Glutamatergic neuron (in vitro differentiated cells): ENCODE data around the gene CTTNBP2. TPM values are rescaled to one million over a fixed set of nuclear protein-coding genes. Genes with fewer than 3 reads are reported as not detected.

Source experiments
- DNase-seq: peaks from one replicate; pipeline ENCODE4 v3.0.0; 2022
- H3K27ac Mint-ChIP-seq: one replicate; pipeline ENCODE4 v1.8.0; 2020; ENCODE audit warnings: mild to moderate bottlenecking, mixed read lengths, inconsistent platforms; ENCODE audit not compliant: unreplicated experiment
- H3K27me3 Mint-ChIP-seq: one replicate; pipeline ENCODE4 v1.8.0; 2020; ENCODE audit warnings: mild to moderate bottlenecking, moderate library complexity, mixed read lengths, inconsistent platforms; ENCODE audit not compliant: unreplicated experiment
- H3K36me3 Mint-ChIP-seq: one replicate; pipeline ENCODE4 v1.8.0; 2020; ENCODE audit warnings: mild to moderate bottlenecking, mixed read lengths, inconsistent platforms; ENCODE audit not compliant: unreplicated experiment
- H3K4me1 Mint-ChIP-seq: one replicate; pipeline ENCODE4 v1.8.0; 2020; ENCODE audit warnings: mild to moderate bottlenecking, low read depth, mixed read lengths, inconsistent platforms; ENCODE audit not compliant: unreplicated experiment
- H3K4me3 Mint-ChIP-seq: one replicate; pipeline ENCODE4 v1.8.0; 2020; ENCODE audit warnings: mild to moderate bottlenecking, mixed read lengths, inconsistent platforms; ENCODE audit not compliant: unreplicated experiment
- H3K9me3 Mint-ChIP-seq: one replicate; pipeline ENCODE4 v1.8.0; 2020; ENCODE audit warnings: mild to moderate bottlenecking, moderate library complexity, mixed read lengths, inconsistent platforms; ENCODE audit not compliant: unreplicated experiment
- CTCF ChIP-seq: fragments of 200-600 bp; sonication (generic); IDR thresholded peaks from one replicate; pipeline ENCODE4 v1.5.0; 2021; ENCODE audit not compliant: partially characterized antibody, unreplicated experiment
- total RNA-seq: library from RNA; stranded (reverse); fragmentation: NEBNext Ultra II Directional; extraction: Animal tissue kit (Norgen Biotek cat#: 25700); gene quantifications from one replicate; pipeline ENCODE4 v1.2.1, GENCODE V29; 2021; ENCODE audit not compliant: unreplicated experiment

The CTTNBP2 gene
- total RNA-seq, 1 donor from 2014 or later: 22.2 TPM

- no peak for TF ChIP-seq CTCF
- Mint-ChIP-seq H3K27ac (no peak overlapping the region), H3K4me3 (no peak overlapping the region), H3K4me1 (no peaks in the 10 kb centered on the region), H3K27me3 (peaks cover 2% of the 10 kb centered on the region), H3K36me3 (no peaks in the 10 kb centered on the region), H3K9me3 (no peaks in the 10 kb centered on the region)
- DNase-seq: no peak
Observed at GRCh38 chr7:117771756-117772155, 101.5 kb downstream of the CTTNBP2 start.

- Mint-ChIP-seq H3K4me3 (no peak overlapping the region), H3K4me1 (no peaks in the 10 kb centered on the region)
- TF ChIP-seq CTCF: no peak
Observed at GRCh38 chr7:117769085-117769484, 104.2 kb downstream of the CTTNBP2 start.

GRCh38 chr7:117767951-117768350, 105.3 kb downstream of the CTTNBP2 start:
- H3K4me1 Mint-ChIP-seq: no peaks in the 10 kb centered on the region
- no peak overlapping the region for H3K27ac Mint-ChIP-seq
- no peaks in the 10 kb centered on the region for H3K9me3 Mint-ChIP-seq
- no peak for TF ChIP-seq CTCF
- no peaks in the 10 kb centered on the region for H3K36me3 Mint-ChIP-seq
- H3K27me3 Mint-ChIP-seq: no peaks in the 10 kb centered on the region
- DNase-seq: no peak
- no peak overlapping the region for H3K4me3 Mint-ChIP-seq

More at GRCh38 chr7:117769085-117769484, 104.2 kb downstream of the CTTNBP2 start:
- DNase-seq: no peak
- Mint-ChIP-seq H3K36me3 (no peaks in the 10 kb centered on the region), H3K27ac (no peak overlapping the region), H3K27me3 (no peaks in the 10 kb centered on the region), H3K9me3 (no peaks in the 10 kb centered on the region)

- no peak overlapping the region for H3K27ac Mint-ChIP-seq
- no peaks in the 10 kb centered on the region for H3K4me1 Mint-ChIP-seq
- H3K36me3 Mint-ChIP-seq: no peaks in the 10 kb centered on the region
- H3K27me3 Mint-ChIP-seq: no peaks in the 10 kb centered on the region
- H3K4me3 Mint-ChIP-seq: no peak overlapping the region
- H3K9me3 Mint-ChIP-seq: no peaks in the 10 kb centered on the region
- no peak for DNase-seq
- no peak for TF ChIP-seq CTCF
Observed at GRCh38 chr7:117766913-117767312, 106.3 kb downstream of the CTTNBP2 start.

- Mint-ChIP-seq H3K4me3 (no peak overlapping the region), H3K9me3 (no peaks in the 10 kb centered on the region), H3K27ac (no peak overlapping the region), H3K4me1 (no peaks in the 10 kb centered on the region), H3K27me3 (no peaks in the 10 kb centered on the region), H3K36me3 (no peaks in the 10 kb centered on the region)
- no peak for DNase-seq
- TF ChIP-seq CTCF: no peak
Observed at GRCh38 chr7:117764031-117764430, 109.2 kb downstream of the CTTNBP2 start.
